Activated CD8-positive, alpha-beta T cell treated with anti-CD3 and anti-CD28 coated beads, Interleukin-2, amount 10 ng/mL, durations not matched to agents 7 days and 5 days (primary cell): ENCODE results near the gene PIGS. TPM values are rescaled to one million over a fixed set of nuclear protein-coding genes. Genes with fewer than 3 reads are reported as not detected.

Source experiments
- ATAC-seq: fragments of 150-1000 bp; cut with Tn5 transposase; one replicate; pipeline ENCODE4 v1.10.0; 2021; ENCODE audit warnings: moderate library complexity
- CTCF ChIA-PET: fragments of 350-600 bp; sonication (Branson Sonifier 250); formaldehyde crosslinking; loops from one replicate; lab custom pipeline; 2021; ENCODE audit warnings: antibody characterized with exemption; lab: Charles Lee
- POLR2A ChIA-PET: fragments of 350-600 bp; sonication (Branson Sonifier 250); formaldehyde crosslinking; loops from one replicate; lab custom pipeline; 2021; ENCODE audit warnings: antibody characterized with exemption; lab: Charles Lee
- DNase-seq: peaks from one replicate; pipeline ENCODE4 v3.0.0-alpha.2; 2020
- H3K27ac Mint-ChIP-seq: one replicate; pipeline ENCODE4 v1.8.0; 2021; ENCODE audit warnings: mild to moderate bottlenecking, mixed read lengths
- H3K27me3 Mint-ChIP-seq: one replicate; pipeline ENCODE4 v1.8.0; 2021; ENCODE audit warnings: low read depth, mixed read lengths
- H3K36me3 Mint-ChIP-seq: one replicate; pipeline ENCODE4 v1.8.0; 2021; ENCODE audit warnings: low read depth, mixed read lengths
- H3K4me1 Mint-ChIP-seq: one replicate; pipeline ENCODE4 v1.8.0; 2021; ENCODE audit warnings: low read depth, mixed read lengths
- H3K4me3 Mint-ChIP-seq: one replicate; pipeline ENCODE4 v1.8.0; 2021; ENCODE audit warnings: mild to moderate bottlenecking, mixed read lengths
- H3K9me3 Mint-ChIP-seq: one replicate; pipeline ENCODE4 v1.8.0; 2022; ENCODE audit warnings: mixed read lengths; ENCODE audit not compliant: insufficient read depth
- total RNA-seq, 2 experiments: library from RNA; stranded (reverse); gene quantifications; one replicate each; pipeline ENCODE4 v1.2.3, GENCODE V29; 2021

Gene PIGS
- total RNA-seq, 2 experiments from 2014 or later: 60.0 to 61.1 TPM

DNA sequence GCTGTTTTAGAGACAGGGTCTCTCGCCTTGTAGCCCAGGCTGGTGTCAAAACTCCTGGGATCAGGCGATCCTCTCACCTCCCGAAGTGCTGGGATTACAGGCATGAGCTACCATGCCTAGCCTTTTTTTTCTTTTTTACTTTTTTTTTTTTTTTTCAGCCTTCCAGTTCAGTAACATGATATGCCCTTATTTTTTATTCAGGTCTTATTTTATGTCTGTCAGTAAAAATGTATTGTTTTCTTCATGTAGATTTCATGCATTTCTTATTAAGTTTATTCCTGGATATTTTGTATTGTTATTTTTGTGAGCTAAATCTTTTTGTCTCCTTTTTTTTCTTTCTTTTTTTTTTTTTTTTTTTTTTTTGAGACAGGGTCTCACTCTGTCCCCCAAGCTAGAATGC, 67.9 kb downstream of the PIGS start:
- CTCF ChIA-PET: interaction anchor here (0.6 to 2.2 kb wide), 5 partner anchors 8 to 679 kb away, joined by 3 to 8 read pairs (median 3); no protein-coding TSS in a partner anchor
- POLR2A ChIA-PET: no interaction called here
- H3K4me3 Mint-ChIP-seq: no peak overlapping the region

More for the DNA sequence above, 67.9 kb downstream of the PIGS start:
- Mint-ChIP-seq H3K27ac (no peak overlapping the region), H3K27me3 (peaks cover 4% of the 10 kb centered on the region), H3K9me3 (no peaks in the 10 kb centered on the region), H3K36me3 (no peaks in the 10 kb centered on the region), H3K4me1 (no peaks in the 10 kb centered on the region)
- DNase-seq (no peak), ATAC-seq (no peak)

Other genes starting within 250 kb of the PIGS start
- 10 to 100 TPM; 20.7 to 22.7 TPM for gene IFT20, start 236.1 kb downstream of the PIGS start, total RNA-seq
- 10 to 100 TPM; 16.3 to 19.7 TPM for gene TNFAIP1, start 235.8 kb downstream of the PIGS start, total RNA-seq
- gene POLDIP2, start 214.0 kb downstream of the PIGS start, total RNA-seq: 10 to 100 TPM; 68.1 to 73.9 TPM
- gene SEBOX, start 206.3 kb downstream of the PIGS start, total RNA-seq: not detected
- not detected for gene VTN, start 201.2 kb downstream of the PIGS start, total RNA-seq
- 10 to 100 TPM; 16.2 to 20.0 TPM for gene SARM1, start 199.8 kb downstream of the PIGS start, total RNA-seq
- 1 to 10 TPM; 2.7 to 3.1 TPM for gene SLC46A1, start 165.3 kb downstream of the PIGS start, total RNA-seq
- gene SLC13A2, start 97.9 kb downstream of the PIGS start, total RNA-seq: not detected
- not detected for gene FOXN1, start 65.2 kb downstream of the PIGS start, total RNA-seq
- 10 to 100 TPM; 41.6 to 48.1 TPM for gene UNC119, start 18.9 kb downstream of the PIGS start, total RNA-seq
- gene ALDOC, start 5.4 kb upstream of the PIGS start, total RNA-seq: 10 to 100 TPM; 97.3 to 99.7 TPM
- gene SPAG5, start 27.5 kb upstream of the PIGS start, total RNA-seq: 100 to 1,000 TPM; 162 to 170 TPM
- gene RSKR, start 42.7 kb upstream of the PIGS start, total RNA-seq: 10 to 100 TPM; 23.0 to 28.7 TPM
- 100 to 1,000 TPM; 162 to 169 TPM for gene BLTP2, start 73.6 kb upstream of the PIGS start, total RNA-seq
- gene SDF2, start 90.4 kb upstream of the PIGS start, total RNA-seq: 10 to 100 TPM; 51.7 to 54.5 TPM
- 10 to 100 TPM; 69.4 to 72.8 TPM for gene SUPT6H, start 90.7 kb upstream of the PIGS start, total RNA-seq
- gene PROCA1, start 140.4 kb upstream of the PIGS start, total RNA-seq: 1 to 10 TPM; 5.3 to 6.1 TPM
- 10 to 100 TPM in 1 of 2 experiments, 1 to 10 TPM in 1; 10.0 to 12.7 TPM for gene RAB34, start 146.3 kb upstream of the PIGS start, total RNA-seq
- gene RPL23A, start 148.5 kb upstream of the PIGS start, total RNA-seq: 1,000 to 10,000 TPM; 1,988 to 2,040 TPM
- gene TLCD1, start 154.7 kb upstream of the PIGS start, total RNA-seq: 1 to 10 TPM; 2.8 to 3.0 TPM
- 1 to 10 TPM; 4.8 to 5.0 TPM for gene NEK8, start 157.3 kb upstream of the PIGS start, total RNA-seq
- gene TRAF4, start 172.5 kb upstream of the PIGS start, total RNA-seq: 10 to 100 TPM; 66.0 to 78.4 TPM